Loucy (cell line): Measurements from ENCODE around the gene TFEB.

ENCODE experiments used
- H2AFZ ChIP-seq: fragments of 200-600 bp; sonication (generic); 2 replicates; pipeline ENCODE4 v1.6.0; 2016; ENCODE audit warnings: antibody characterized with exemption, mild to moderate bottlenecking, low read length, moderate library complexity
- H3F3A ChIP-seq: fragments of 200-600 bp; 2 replicates; pipeline ENCODE4 v1.6.0; 2016; ENCODE audit warnings: antibody characterized with exemption, low read depth, mild to moderate bottlenecking
- H3K27me3 ChIP-seq: fragments of 200-600 bp; sonication (generic); 2 replicates; pipeline ENCODE4 v1.6.1; 2014; ENCODE audit warnings: low read length, mild to moderate bottlenecking; ENCODE audit not compliant: insufficient read depth, poor library complexity, severe bottlenecking
- H3K36me3 ChIP-seq: fragments of 200-600 bp; sonication (generic); 2 replicates; pipeline ENCODE4 v1.6.1; 2016; ENCODE audit warnings: low read length; ENCODE audit not compliant: insufficient read depth
- H3K4me1 ChIP-seq: fragments of 200-600 bp; sonication (generic); 2 replicates; pipeline ENCODE4 v1.5.1; 2014; ENCODE audit warnings: low read length, mild to moderate bottlenecking; ENCODE audit not compliant: insufficient read depth, poor library complexity, severe bottlenecking
- H3K4me2 ChIP-seq: fragments of 200-600 bp; sonication (generic); 2 replicates; pipeline ENCODE4 v1.6.0; 2014; ENCODE audit warnings: antibody characterized with exemption, low read length, low read depth, mild to moderate bottlenecking; ENCODE audit not compliant: poor library complexity, severe bottlenecking
- H3K4me3 ChIP-seq: fragments of 200-600 bp; sonication (generic); 2 replicates; pipeline ENCODE4 v1.5.1; 2014; ENCODE audit warnings: low read length, mild to moderate bottlenecking, mixed read lengths; ENCODE audit not compliant: poor library complexity, severe bottlenecking
- H3K79me2 ChIP-seq: fragments of 200-600 bp; sonication (generic); 2 replicates; pipeline ENCODE4 v1.6.1; 2014; ENCODE audit warnings: low read length; ENCODE audit not compliant: insufficient read depth
- H3K9ac ChIP-seq: fragments of 200-600 bp; sonication (generic); 2 replicates; pipeline ENCODE4 v1.6.0; 2014; ENCODE audit warnings: mild to moderate bottlenecking, low read depth, low read length, moderate library complexity; ENCODE audit not compliant: poor library complexity, severe bottlenecking
- H3K9me2 ChIP-seq: fragments of 200-600 bp; sonication (generic); replicated peaks from 2 replicates; pipeline ENCODE4 v1.6.1; 2016; ENCODE audit warnings: low read depth, low read length, mixed read lengths
- H3K9me3 ChIP-seq: fragments of 200-600 bp; sonication (generic); 2 replicates; pipeline ENCODE4 v1.6.1; 2014; ENCODE audit warnings: mild to moderate bottlenecking, antibody characterized with exemption, low read length, low read depth; ENCODE audit not compliant: insufficient read depth
- H4K20me1 ChIP-seq: fragments of 200-600 bp; sonication (generic); 2 replicates; pipeline ENCODE4 v1.6.0; 2014; ENCODE audit warnings: antibody characterized with exemption, low read length, mild to moderate bottlenecking; ENCODE audit not compliant: insufficient read depth, poor library complexity, severe bottlenecking
- CTCF ChIP-seq: fragments of 200-600 bp; sonication (generic); conservative IDR thresholded peaks from 2 replicates; pipeline ENCODE4 v1.5.1; 2014; ENCODE audit warnings: mild to moderate bottlenecking, antibody characterized with exemption, low read length
- EZH2phosphoT487 ChIP-seq: fragments of 200-600 bp; IDR thresholded peaks from 2 replicates; pipeline ENCODE4 v1.6.1; 2018; ENCODE audit warnings: antibody characterized with exemption, mild to moderate bottlenecking, moderate library complexity, borderline replicate concordance

The TFEB gene

GRCh38 chr6:41678511-41679084, 56.8 kb downstream of the TFEB start:
- Histone ChIP-seq H3K4me3 (no peak overlapping the region), H4K20me1 (no peaks in the 10 kb centered on the region), H3K4me2 (no peak overlapping the region), H2AFZ (no peak overlapping the region), H3F3A (no peaks in the 10 kb centered on the region), H3K9me3 (no peaks in the 10 kb centered on the region), H3K9ac (no peak overlapping the region), H3K9me2 (no peaks in the 10 kb centered on the region), H3K27me3 (no peaks in the 10 kb centered on the region), H3K79me2 (no peaks in the 10 kb centered on the region), H3K4me1 (peaks cover 10% of the 10 kb centered on the region), H3K36me3 (no peaks in the 10 kb centered on the region)
- TF ChIP-seq EZH2phosphoT487, result no peak
- no peak for TF ChIP-seq CTCF

DNA sequence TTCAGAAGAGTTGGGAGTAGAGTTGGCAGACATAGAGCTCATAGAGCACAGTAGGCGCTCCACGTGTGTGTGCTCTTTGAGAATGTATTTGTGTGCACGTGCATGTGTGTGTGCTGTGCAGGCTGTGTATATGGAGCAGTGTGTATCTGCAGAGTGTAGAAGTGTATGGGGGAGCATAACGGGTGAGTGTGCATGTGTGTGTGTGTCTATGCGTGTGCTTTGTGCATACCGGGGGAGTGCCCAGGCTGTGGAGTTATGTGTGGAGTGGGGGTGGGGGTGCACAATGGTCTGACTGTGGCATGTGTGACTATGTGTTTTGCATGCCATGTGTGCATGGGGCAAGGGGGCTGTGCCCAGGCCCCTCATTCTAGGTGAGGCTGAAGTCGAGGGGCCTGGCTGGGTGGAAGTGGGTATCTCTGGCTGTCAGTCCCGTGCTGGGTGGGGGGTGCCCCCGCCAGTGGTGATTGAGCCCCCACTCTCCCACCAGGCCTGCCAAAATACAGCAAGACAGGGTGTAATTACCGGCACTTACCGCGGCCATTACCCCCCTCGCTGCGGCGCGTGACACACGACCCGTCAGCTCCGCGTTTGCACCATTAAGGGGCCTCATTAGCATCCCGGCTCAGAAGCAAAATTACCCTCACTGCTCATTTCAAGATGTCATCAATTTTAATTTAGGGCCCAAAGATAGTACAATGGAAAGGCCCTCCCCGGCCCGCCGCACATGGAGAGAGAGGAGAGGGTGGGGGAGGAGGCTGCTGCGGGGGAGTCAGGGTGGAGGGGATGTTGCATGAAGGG, 58.1 kb downstream of the TFEB start:
- H3K36me3 ChIP-seq, result no peaks in the 10 kb centered on the region

GRCh38 chr6:41676431-41676830, 59.0 kb downstream of the TFEB start:
- Histone ChIP-seq H3K9ac (no peak overlapping the region), H2AFZ (no peak overlapping the region), H3K27me3 (no peaks in the 10 kb centered on the region), H3K9me3 (no peaks in the 10 kb centered on the region), H3K9me2 (no peaks in the 10 kb centered on the region), H3K4me3 (no peak overlapping the region), H3K4me2 (no peak overlapping the region), H4K20me1 (no peaks in the 10 kb centered on the region), H3K4me1 (peaks cover 17% of the 10 kb centered on the region), H3F3A (no peaks in the 10 kb centered on the region), H3K36me3 (no peaks in the 10 kb centered on the region), H3K79me2 (no peaks in the 10 kb centered on the region)
- TF ChIP-seq CTCF (no peak), EZH2phosphoT487 (no peak)

More for the DNA sequence above, 58.1 kb downstream of the TFEB start:
- Histone ChIP-seq H4K20me1 (no peaks in the 10 kb centered on the region), H3K9me3 (no peaks in the 10 kb centered on the region), H3F3A (no peaks in the 10 kb centered on the region), H3K4me1 (peaks cover 11% of the 10 kb centered on the region), H2AFZ (no peak overlapping the region), H3K9me2 (no peaks in the 10 kb centered on the region), H3K4me3 (no peak overlapping the region), H3K9ac (no peak overlapping the region), H3K4me2 (no peak overlapping the region), H3K79me2 (no peaks in the 10 kb centered on the region), H3K27me3 (no peaks in the 10 kb centered on the region)
- TF ChIP-seq EZH2phosphoT487, result no peak
- no peak for TF ChIP-seq CTCF
